B cell (primary cell): ENCODE results near the gene RPS18. TPM values are rescaled to one million over a fixed set of nuclear protein-coding genes. Genes with fewer than 3 reads are reported as not detected.

Experiments
- ATAC-seq: fragments of 200-7000 bp; cut with Tn5 transposase; one replicate; pipeline ENCODE4 v1.10.0; 2021; ENCODE audit warnings: low read depth, mild to moderate bottlenecking, moderate number of reproducible peaks, moderate library complexity
- CTCF ChIA-PET: fragments of 350-600 bp; sonication (Branson Sonifier 250); formaldehyde crosslinking; loops from one replicate; lab custom pipeline; 2021; ENCODE audit warnings: antibody characterized with exemption, inconsistent platforms; lab: Charles Lee
- POLR2A ChIA-PET: fragments of 350-600 bp; sonication (Branson Sonifier 250); formaldehyde crosslinking; loops from one replicate; lab custom pipeline; 2021; ENCODE audit warnings: antibody characterized with exemption; lab: Charles Lee
- DNase-seq: peaks from one replicate; pipeline ENCODE4 v3.0.0; 2013
- H2AFZ ChIP-seq: 2 replicates; pipeline ENCODE4 v1.6.1; 2012; ENCODE audit warnings: mild to moderate bottlenecking, low read depth, low read length; ENCODE audit not compliant: insufficient read depth, poor library complexity, severe bottlenecking
- H3K27ac ChIP-seq, 2 donors: 1 replicate in 1 of 2; 2 replicates in 1 of 2; pipeline ENCODE4 v1.5.1; 2012 to 2013; ENCODE audit warnings: low read length in 2 of 2, mild to moderate bottlenecking in 2 of 2, moderate library complexity in 1 of 2
- H3K27me3 ChIP-seq, 4 experiments: fragments of 200-600 bp in 1 of 4; sonication (generic) in 1 of 4; replicated peaks in 1 of 4; 1 replicate in 2 of 4; 2 replicates in 2 of 4; pipeline versions ENCODE4 v1.6.1 to v1.7.0; 2013 to 2016; ENCODE audit warnings: low read length in 3 of 4, mild to moderate bottlenecking in 2 of 4, mixed read lengths in 1 of 4, moderate library complexity in 1 of 4; ENCODE audit not compliant: insufficient read depth in 4 of 4, control insufficient read depth in 3 of 4; ENCODE audit errors: control extremely low read depth in 1 of 4
- H3K36me3 ChIP-seq, 2 experiments: replicated peaks in 1 of 2; 1 replicate in 1 of 2; 2 replicates in 1 of 2; pipeline versions ENCODE4 v1.6.1 to v1.7.1; 2013; ENCODE audit warnings: low read length in 1 of 2; ENCODE audit not compliant: insufficient read depth in 2 of 2, control insufficient read depth in 1 of 2; ENCODE audit errors: control extremely low read depth in 1 of 2, extremely low read depth in 1 of 2
- H3K4me1 ChIP-seq, 2 donors: fragments of 200-600 bp in 1 of 2; sonication (generic) in 1 of 2; 1 replicate in 1 of 2; 2 replicates in 1 of 2; pipeline versions ENCODE4 v1.5.1 to v1.6.1; 2013 to 2017; ENCODE audit warnings: low read length in 2 of 2; ENCODE audit not compliant: control insufficient read depth in 2 of 2, insufficient read depth in 2 of 2
- H3K4me2 ChIP-seq: replicated peaks from 2 replicates; pipeline ENCODE3; 2012; ENCODE audit warnings: mild to moderate bottlenecking, low read depth, low read length; ENCODE audit not compliant: poor library complexity, severe bottlenecking
- H3K4me3 ChIP-seq, 5 experiments: fragments of 200-600 bp in 1 of 5; sonication (generic) in 1 of 5; 1 replicate in 3 of 5; 2 replicates in 2 of 5; pipeline versions ENCODE4 v1.5.1 to v1.7.0; 2011 to 2016; ENCODE audit warnings: low read length in 4 of 5, mild to moderate bottlenecking in 4 of 5, low read depth in 2 of 5, control low read depth in 1 of 5, moderate library complexity in 1 of 5; ENCODE audit not compliant: insufficient read depth in 1 of 5; ENCODE audit errors: control extremely low read depth in 1 of 5, extremely low read depth in 1 of 5
- H3K79me2 ChIP-seq: fragments of 200-600 bp; sonication (generic); one replicate; pipeline ENCODE4 v1.6.0; 2016; ENCODE audit warnings: low read length; ENCODE audit not compliant: control insufficient read depth, insufficient read depth
- H3K9ac ChIP-seq: fragments of 200-600 bp; sonication (generic); 2 replicates; pipeline ENCODE4 v1.6.1; 2017; ENCODE audit warnings: mild to moderate bottlenecking, low read length, moderate library complexity
- H3K9me3 ChIP-seq, 3 donors: one replicate each; pipeline versions ENCODE4 v1.6.1 to v1.7.1; 2013; ENCODE audit warnings: low read length in 2 of 3; ENCODE audit not compliant: control insufficient read depth in 2 of 3, insufficient read depth in 1 of 3; ENCODE audit errors: control extremely low read depth in 1 of 3
- H4K20me1 ChIP-seq: 2 replicates; pipeline ENCODE4 v1.6.0; 2012; ENCODE audit warnings: mild to moderate bottlenecking, low read length; ENCODE audit not compliant: insufficient read depth, control insufficient read depth, poor library complexity, severe bottlenecking
- H3K27ac Mint-ChIP-seq: one replicate; pipeline ENCODE4 v1.8.0; 2021; ENCODE audit warnings: mixed read lengths
- H3K27me3 Mint-ChIP-seq: one replicate; pipeline ENCODE4 v1.8.0; 2021; ENCODE audit warnings: mixed read lengths
- H3K4me1 Mint-ChIP-seq: one replicate; pipeline ENCODE4 v1.8.0; 2021; ENCODE audit warnings: mixed read lengths
- H3K4me3 Mint-ChIP-seq: one replicate; pipeline ENCODE4 v1.8.0; 2021; ENCODE audit warnings: mixed read lengths
- H3K9me3 Mint-ChIP-seq: one replicate; pipeline ENCODE4 v1.8.0; 2022; ENCODE audit warnings: mixed read lengths; ENCODE audit not compliant: insufficient read depth
- CTCF ChIP-seq: fragments of 200-600 bp; IDR thresholded peaks from one replicate; pipeline ENCODE4 v1.8.0; 2022; ENCODE audit warnings: antibody characterized with exemption, mild to moderate bottlenecking
- EZH2 ChIP-seq: IDR thresholded peaks from 2 replicates; pipeline ENCODE4 v1.6.1; 2012; ENCODE audit warnings: borderline replicate concordance, low read depth, mild to moderate bottlenecking, moderate library complexity, low read length; ENCODE audit not compliant: insufficient read depth, poor library complexity, severe bottlenecking
- WGBS: methylation state at CpG from one replicate; pipeline ENCODE4 v1.1.5; 2013; ENCODE audit warnings: missing lambda C conversion rate; ENCODE audit not compliant: insufficient coverage; 5-methylcytosine and 5-hydroxymethylcytosine counted together
- intact Hi-C: fragments of 100-400 bp; cut with micrococcal nuclease; formaldehyde crosslinking; loops from one replicate; pipeline ENCODE4 v1.10.0; 2022
- polyA plus RNA-seq: library from polyadenylated mRNA; depleted of rRNA; stranded (reverse); fragments of >200 nt; gene quantifications from 2 replicates; pipeline ENCODE4 v1.2.3, GENCODE V29; 2012
- total RNA-seq, 2 donors: library from RNA; stranded (reverse); fragments of 120-200 nt in 1 of 2; gene quantifications; 1 replicate in 1 of 2; 2 replicates in 1 of 2; pipeline versions ENCODE4 v1.2.3 to v1.2.4, GENCODE V29; 2013 to 2022

Gene RPS18
- total and polyA plus RNA-seq, 2 donors (not counting 1 experiment from before 2014, with no cell fraction given), result 3,830 to 5,829 TPM

DNA sequence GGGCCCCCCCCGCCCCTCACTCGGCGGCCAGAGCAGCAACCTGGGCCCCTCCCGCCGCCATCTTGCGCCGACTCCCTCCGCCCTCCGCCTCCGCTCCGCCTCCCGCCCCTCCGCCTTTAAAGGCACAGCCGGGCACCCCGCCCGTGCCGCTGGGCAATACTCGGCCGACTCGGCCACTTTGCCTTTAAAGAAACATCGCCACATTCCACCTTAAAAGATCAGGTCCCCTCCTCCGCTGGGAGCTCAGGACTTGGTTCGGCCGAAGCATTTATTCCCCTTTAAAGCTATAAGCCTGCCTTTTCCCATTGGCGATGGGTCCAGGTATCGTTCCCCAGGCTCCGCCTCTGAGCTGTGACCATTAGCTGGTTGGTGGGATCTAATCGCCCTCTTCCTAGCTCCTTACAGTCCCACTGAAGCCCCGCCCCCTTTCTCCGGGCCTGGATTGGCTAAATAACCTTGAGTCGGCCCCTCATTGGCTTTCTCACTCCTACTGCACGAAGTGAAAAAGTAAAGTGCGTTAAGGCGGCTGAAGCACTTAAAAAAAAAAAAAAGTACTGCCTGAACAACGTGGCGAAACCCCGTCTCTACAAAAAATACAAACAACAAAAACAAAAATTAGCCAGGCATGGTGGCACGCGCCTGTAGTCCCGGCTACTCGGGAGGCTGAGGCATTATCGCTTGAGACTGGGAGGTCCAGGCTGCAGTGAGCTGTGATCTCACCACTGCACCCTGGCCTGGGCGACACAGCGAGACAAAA is 46.0 kb downstream of the RPS18 start, which contains the start of gene ZBTB22:
Gene ZBTB22 (minus strand): TSS at position 76 of the 757 bp plus-strand sequence. CDS start 828 bp downstream, outside the sequence.
- Histone ChIP-seq H3K9me3 (no peaks in the 10 kb centered on the region), H2AFZ (peak within 1 kb of the TSS; percentile 94), H3K9ac (peak within 1 kb of the TSS; percentile 95), H4K20me1 (peaks cover 42% of the 10 kb centered on the region), H3K79me2 (peaks cover 90% of the 10 kb centered on the region), H3K4me1 (peaks cover 66 to 76% of the 10 kb centered on the region in 2 donors), H3K27me3 (no peaks in the 10 kb centered on the region), H3K4me2 (peak within 1 kb of the TSS; percentile 84), H3K4me3 (peak within 1 kb of the TSS; percentile 82 to 99 (median 91)), H3K27ac (peak within 1 kb of the TSS; percentile 80 to 100), H3K36me3 (peaks cover 3 to 44% of the 10 kb centered on the region in 2 experiments)
- H3K27ac Mint-ChIP-seq, result peak within 1 kb of the TSS; percentile 99
- H3K4me1 Mint-ChIP-seq, result peaks cover 82% of the 10 kb centered on the region
- ChIA-PET CTCF (interaction anchor here (0.7 to 5.3 kb wide), 12 partner anchors 14 to 1825 kb away, joined by 3 to 50 read pairs (median 6); partner anchors contain the start of genes B3GALT4, CUTA, RGL2 and RPS18), POLR2A (interaction anchor here (0.6 to 2.3 kb wide), 30 partner anchors 10 to 1777 kb away, joined by 3 to 29 read pairs (median 5); partner anchors contain the start of genes B3GALT4, PHF1, RGL2 and RPS18)
- no peaks in the 10 kb centered on the region for H3K27me3 Mint-ChIP-seq
- H3K4me3 Mint-ChIP-seq, result peak within 1 kb of the TSS; percentile 100
- peak; percentile 61 for ATAC-seq
- no peak for TF ChIP-seq CTCF
- TF ChIP-seq EZH2, result no peak
- H3K9me3 Mint-ChIP-seq, result no peaks in the 10 kb centered on the region
- DNase-seq, result peak; percentile 98
- intact Hi-C loops, result loop anchor here (1.0 kb wide), 2 partner anchors 26 to 92 kb away; no protein-coding TSS in a partner anchor
- 0% methylated on average over 33 of the region's 44 CpGs for WGBS
